Epidermal melanocyte (primary cell): ENCODE measurements around the gene ICE2.

Experiments
- DNase-seq: peaks from one replicate; pipeline ENCODE4 v3.0.0; 2011; ENCODE audit warnings: low spot score; ENCODE audit not compliant: insufficient read length

The ICE2 gene

DNA sequence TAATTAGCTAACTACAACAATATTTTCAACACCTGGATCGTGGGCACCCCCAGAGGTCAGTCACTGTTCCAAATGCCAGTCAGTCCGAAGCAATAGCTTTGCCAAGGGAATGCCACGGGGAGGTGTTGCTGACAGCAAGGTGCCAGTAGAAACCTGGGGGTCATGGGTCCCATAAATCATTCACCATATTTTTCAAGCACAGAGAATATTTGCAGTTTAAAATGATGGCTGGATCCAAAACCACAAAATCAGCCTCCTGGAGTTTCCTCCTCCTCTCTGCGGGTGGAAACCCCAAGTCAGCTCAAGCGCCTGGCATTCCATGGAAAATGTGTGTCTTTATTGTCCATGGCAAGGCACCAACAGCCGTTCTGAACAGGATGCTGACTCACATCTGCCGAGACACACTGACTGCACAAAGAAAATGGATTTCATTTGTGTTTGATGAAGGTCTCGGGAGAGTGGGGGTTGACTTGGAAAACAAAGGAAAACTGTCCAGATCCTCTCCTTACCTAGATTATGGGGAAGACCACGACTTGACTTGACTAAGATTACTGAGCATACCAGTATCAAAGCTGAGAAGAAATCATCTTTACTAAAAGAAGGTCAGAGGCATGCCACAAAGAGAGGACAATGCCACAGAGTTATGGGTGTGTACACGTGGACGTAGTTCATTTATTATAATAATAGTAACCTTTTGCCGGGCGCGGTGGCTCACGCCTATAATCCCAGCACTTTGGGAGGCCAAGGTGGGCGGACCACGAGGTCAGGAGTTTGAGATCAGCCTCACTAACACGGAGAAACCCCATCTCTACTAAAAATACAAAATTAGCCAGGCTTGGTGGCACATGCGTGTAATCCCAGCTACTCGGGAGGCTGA lies 107.5 kb downstream of the ICE2 start:
- peak; percentile 98 for DNase-seq

DNA sequence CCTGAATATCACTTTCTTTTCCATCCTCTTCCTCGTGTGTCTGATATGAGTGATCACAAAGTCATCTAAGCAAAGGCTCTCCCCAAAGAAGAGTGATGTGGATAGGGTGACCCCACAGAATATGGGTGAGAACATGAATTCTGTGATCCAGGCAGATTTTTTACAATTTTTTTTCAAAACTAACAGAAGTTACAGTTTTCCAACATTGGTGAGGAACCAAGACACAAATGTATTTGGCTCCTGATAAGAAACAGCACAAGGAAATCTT lies 108.1 kb downstream of the ICE2 start:
- no peak for DNase-seq

DNA sequence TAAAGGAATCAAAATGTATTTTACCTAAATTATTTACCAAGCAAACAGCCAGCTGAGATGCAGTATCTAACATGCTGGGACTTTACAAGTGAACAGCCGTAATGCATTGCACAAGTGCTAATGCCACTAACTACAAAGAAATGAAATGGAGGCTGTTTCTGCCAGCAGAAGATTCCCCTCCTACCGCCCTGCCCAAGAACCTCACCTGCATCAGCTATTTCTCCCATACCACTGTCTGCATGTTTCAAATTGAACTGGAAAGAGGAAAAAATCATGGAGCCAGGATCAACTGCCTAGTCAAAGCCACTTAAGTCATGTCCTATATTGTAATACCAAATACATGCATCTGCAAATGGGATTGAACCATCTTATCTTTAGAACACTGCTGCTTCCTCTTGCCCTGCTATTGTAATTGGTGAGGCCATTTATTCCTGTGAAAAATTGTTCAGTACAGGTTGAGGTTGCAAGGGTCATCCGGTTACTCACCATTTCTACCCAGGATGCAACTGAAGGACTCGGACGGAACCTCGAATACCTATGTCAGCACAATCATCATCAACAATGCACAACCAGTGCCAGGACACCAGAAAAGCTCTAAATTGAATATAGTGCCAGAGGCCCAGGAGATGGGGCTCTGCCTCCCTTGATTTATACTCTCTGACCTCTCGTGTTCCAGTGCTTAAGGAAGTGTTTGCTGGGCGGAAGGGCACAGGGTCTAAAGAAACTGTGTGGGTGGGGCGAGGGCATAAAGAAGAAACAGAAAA lies 108.7 kb downstream of the ICE2 start:
- no peak for DNase-seq

DNA sequence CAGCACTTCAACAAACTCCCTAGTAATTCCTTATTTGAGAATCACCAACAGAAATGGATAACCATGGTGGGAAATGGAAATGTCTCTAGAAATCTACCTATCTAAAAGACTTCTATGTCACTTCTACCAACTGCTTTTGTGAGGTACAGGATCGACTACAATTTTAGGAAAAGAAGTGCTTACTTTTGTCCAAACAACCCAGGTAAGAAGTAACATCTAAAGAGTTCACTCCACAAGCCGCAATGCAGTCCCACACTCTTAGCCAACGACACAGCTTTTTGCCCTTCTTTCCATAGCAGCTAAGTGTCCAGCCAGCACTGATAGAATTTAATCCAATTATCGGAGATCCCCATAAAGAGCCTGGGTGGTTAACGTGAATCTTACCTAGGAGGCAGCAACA lies 109.2 kb downstream of the ICE2 start:
- DNase-seq: no peak
